OCI-LY1 (cell line): Measurements from ENCODE around the gene FAN1.

Experiments
- H2AFZ ChIP-seq: fragments of 200-600 bp; sonication (generic), shearing (Covaris generic); 2 replicates; pipeline ENCODE4 v1.6.0; 2014; ENCODE audit warnings: antibody characterized with exemption, mild to moderate bottlenecking, low read length
- H3F3A ChIP-seq: fragments of 200-600 bp; sonication (generic), shearing (Covaris generic); 2 replicates; pipeline ENCODE4 v1.6.0; 2014; ENCODE audit warnings: mild to moderate bottlenecking, antibody characterized with exemption, low read length, moderate library complexity; ENCODE audit not compliant: insufficient read depth
- H3K27ac ChIP-seq: fragments of 200-600 bp; sonication (generic); 2 replicates; pipeline ENCODE4 v1.5.1; 2014; ENCODE audit warnings: low read length, mixed run types, mild to moderate bottlenecking, low read depth; ENCODE audit not compliant: poor library complexity, severe bottlenecking
- H3K27me3 ChIP-seq: fragments of 200-600 bp; sonication (generic); 2 replicates; pipeline ENCODE4 v1.6.0; 2014; ENCODE audit warnings: antibody characterized with exemption, mild to moderate bottlenecking, low read length, moderate library complexity; ENCODE audit not compliant: insufficient read depth
- H3K36me3 ChIP-seq: fragments of 200-600 bp; sonication (generic); 2 replicates; pipeline ENCODE4 v1.6.1; 2014; ENCODE audit warnings: mild to moderate bottlenecking, antibody characterized with exemption, low read length, moderate library complexity, mixed read lengths; ENCODE audit not compliant: insufficient read depth
- H3K4me1 ChIP-seq: fragments of 200-600 bp; sonication (generic); 2 replicates; pipeline ENCODE4 v1.5.1; 2014; ENCODE audit warnings: mild to moderate bottlenecking, low read length, moderate library complexity; ENCODE audit not compliant: insufficient read depth, severe bottlenecking
- H3K4me2 ChIP-seq: fragments of 200-600 bp; sonication (generic), shearing (Covaris generic); 2 replicates; pipeline ENCODE4 v1.6.1; 2014; ENCODE audit warnings: low read length
- H3K4me3 ChIP-seq: fragments of 200-600 bp; sonication (generic); 2 replicates; pipeline ENCODE4 v1.5.1; 2014; ENCODE audit warnings: low read length, low read depth, mild to moderate bottlenecking, mixed read lengths; ENCODE audit not compliant: poor library complexity, severe bottlenecking
- H3K79me2 ChIP-seq: fragments of 200-600 bp; shearing (Covaris generic); 2 replicates; pipeline ENCODE4 v1.6.1; 2016; ENCODE audit warnings: mixed run types, low read length, mixed read lengths; ENCODE audit not compliant: insufficient read depth
- H3K9ac ChIP-seq: fragments of 200-600 bp; sonication (generic), shearing (Covaris generic); 2 replicates; pipeline ENCODE4 v1.6.1; 2014; ENCODE audit warnings: mild to moderate bottlenecking, low read length, mixed read lengths
- H3K9me2 ChIP-seq: fragments of 200-600 bp; sonication (generic), shearing (Covaris generic); 2 replicates; pipeline ENCODE4 v1.6.1; 2014; ENCODE audit warnings: low read depth, mild to moderate bottlenecking, low read length, mixed read lengths
- H3K9me3 ChIP-seq: fragments of 200-600 bp; shearing (Covaris generic); 2 replicates; pipeline ENCODE4 v1.6.1; 2014; ENCODE audit warnings: low read length, mixed read lengths
- H4K20me1 ChIP-seq: fragments of 200-600 bp; sonication (generic), shearing (Covaris generic); 2 replicates; pipeline ENCODE4 v1.6.0; 2016; ENCODE audit warnings: mild to moderate bottlenecking, low read length; ENCODE audit not compliant: insufficient read depth
- CTCF ChIP-seq: fragments of 200-600 bp; sonication (generic), shearing (Covaris generic); IDR thresholded peaks from 2 replicates; pipeline ENCODE4 v1.5.1; 2017; ENCODE audit warnings: mild to moderate bottlenecking, antibody characterized with exemption, low read length, moderate library complexity, mixed read lengths
- EZH2 ChIP-seq: fragments of 200-600 bp; sonication (generic), shearing (Covaris generic); IDR thresholded peaks from 2 replicates; pipeline ENCODE4 v1.8.0; 2017; ENCODE audit warnings: borderline replicate concordance, mixed run types, mild to moderate bottlenecking, antibody characterized with exemption, low read length, moderate library complexity, mixed read lengths

Gene FAN1

GRCh38 chr15:30984542-30984941 lies 80.8 kb downstream of the FAN1 start:
- no peaks in the 10 kb centered on the region for H3K27me3 ChIP-seq
- H2AFZ ChIP-seq: no peak overlapping the region
- H3K27ac ChIP-seq: peak overlapping the region; percentile 9
- H3K9me3 ChIP-seq: no peaks in the 10 kb centered on the region
- no peak for TF ChIP-seq CTCF
- H3K4me2 ChIP-seq: peak overlapping the region; percentile 62
- H3K36me3 ChIP-seq: peaks cover 32% of the 10 kb centered on the region
- H3F3A ChIP-seq: no peaks in the 10 kb centered on the region
- peak overlapping the region; percentile 4; the same call in 1 of the 2 replicates for H3K9ac ChIP-seq
- H3K4me1 ChIP-seq: peaks cover 32% of the 10 kb centered on the region
- no peaks in the 10 kb centered on the region for H4K20me1 ChIP-seq
- no peaks in the 10 kb centered on the region for H3K9me2 ChIP-seq
- peak overlapping the region; percentile 39 for H3K4me3 ChIP-seq
- peaks cover 3% of the 10 kb centered on the region; the same call in 1 of the 2 replicates for H3K79me2 ChIP-seq

GRCh38 chr15:30985081-30985531 lies 81.4 kb downstream of the FAN1 start:
- Histone ChIP-seq H3K9ac (peak overlapping the region; percentile 4; the same call in 1 of the 2 replicates), H3K4me2 (peak overlapping the region; percentile 62), H3K9me2 (no peaks in the 10 kb centered on the region), H3K79me2 (peaks cover 7% of the 10 kb centered on the region; the same call in 1 of the 2 replicates), H3K27ac (peak overlapping the region; percentile 9), H3F3A (no peaks in the 10 kb centered on the region), H3K36me3 (peaks cover 27% of the 10 kb centered on the region), H3K4me3 (peak overlapping the region; percentile 39), H3K4me1 (peaks cover 37% of the 10 kb centered on the region), H4K20me1 (no peaks in the 10 kb centered on the region), H3K9me3 (no peaks in the 10 kb centered on the region), H3K27me3 (no peaks in the 10 kb centered on the region), H2AFZ (no peak overlapping the region)
- TF ChIP-seq CTCF (no peak), EZH2 (no peak)

- H3K36me3 ChIP-seq: peaks cover 13% of the 10 kb centered on the region
- peak overlapping the region; percentile 86 for H3K9ac ChIP-seq
- H3K9me3 ChIP-seq: no peaks in the 10 kb centered on the region
- H2AFZ ChIP-seq: no peak overlapping the region
- peak overlapping the region; percentile 88 for H3K4me3 ChIP-seq
- H3K4me1 ChIP-seq: peaks cover 36% of the 10 kb centered on the region
- no peaks in the 10 kb centered on the region for H3F3A ChIP-seq
- peak overlapping the region; percentile 47 for H3K27ac ChIP-seq
- H4K20me1 ChIP-seq: no peaks in the 10 kb centered on the region
- H3K27me3 ChIP-seq: no peaks in the 10 kb centered on the region
- peaks cover 14% of the 10 kb centered on the region; the same call in 1 of the 2 replicates for H3K79me2 ChIP-seq
- TF ChIP-seq EZH2: no peak
- TF ChIP-seq CTCF: peak; percentile 41
- peak overlapping the region; percentile 82 for H3K4me2 ChIP-seq
- no peaks in the 10 kb centered on the region for H3K9me2 ChIP-seq
Observed at GRCh38 chr15:30990036-30990435, 86.3 kb downstream of the FAN1 start.
